Activated naive CD8-positive, alpha-beta T cell treated with anti-CD3 and anti-CD28 coated beads, Interleukin-2, amount 50 U/mL, for 24 hours (primary cell): ENCODE data around the gene USP10.
"Not testable (repeated sequence)": the region's sequence is repeated elsewhere in the genome, so short reads cannot be mapped to it uniquely, and the experiment has no call there.

Experiments used
- ATAC-seq: fragments of 150-1000 bp; cut with Tn5 transposase; one replicate; pipeline ENCODE4 v1.10.0; 2021
- DNase-seq: peaks from one replicate; pipeline ENCODE4 v3.0.0; 2021
- H3K27ac Mint-ChIP-seq: one replicate; pipeline ENCODE4 v1.8.0; 2021; ENCODE audit warnings: mild to moderate bottlenecking, mixed read lengths
- H3K27me3 Mint-ChIP-seq: one replicate; pipeline ENCODE4 v1.8.0; 2021; ENCODE audit warnings: mixed read lengths
- H3K36me3 Mint-ChIP-seq: one replicate; pipeline ENCODE4 v1.8.0; 2021; ENCODE audit warnings: low read depth, mixed read lengths
- H3K4me1 Mint-ChIP-seq: one replicate; pipeline ENCODE4 v1.8.0; 2021; ENCODE audit warnings: mixed read lengths
- H3K4me3 Mint-ChIP-seq: one replicate; pipeline ENCODE4 v1.8.0; 2021; ENCODE audit warnings: mild to moderate bottlenecking, moderate library complexity, mixed read lengths
- H3K9me3 Mint-ChIP-seq: one replicate; pipeline ENCODE4 v1.8.0; 2021; ENCODE audit warnings: mixed read lengths

USP10 gene

DNA sequence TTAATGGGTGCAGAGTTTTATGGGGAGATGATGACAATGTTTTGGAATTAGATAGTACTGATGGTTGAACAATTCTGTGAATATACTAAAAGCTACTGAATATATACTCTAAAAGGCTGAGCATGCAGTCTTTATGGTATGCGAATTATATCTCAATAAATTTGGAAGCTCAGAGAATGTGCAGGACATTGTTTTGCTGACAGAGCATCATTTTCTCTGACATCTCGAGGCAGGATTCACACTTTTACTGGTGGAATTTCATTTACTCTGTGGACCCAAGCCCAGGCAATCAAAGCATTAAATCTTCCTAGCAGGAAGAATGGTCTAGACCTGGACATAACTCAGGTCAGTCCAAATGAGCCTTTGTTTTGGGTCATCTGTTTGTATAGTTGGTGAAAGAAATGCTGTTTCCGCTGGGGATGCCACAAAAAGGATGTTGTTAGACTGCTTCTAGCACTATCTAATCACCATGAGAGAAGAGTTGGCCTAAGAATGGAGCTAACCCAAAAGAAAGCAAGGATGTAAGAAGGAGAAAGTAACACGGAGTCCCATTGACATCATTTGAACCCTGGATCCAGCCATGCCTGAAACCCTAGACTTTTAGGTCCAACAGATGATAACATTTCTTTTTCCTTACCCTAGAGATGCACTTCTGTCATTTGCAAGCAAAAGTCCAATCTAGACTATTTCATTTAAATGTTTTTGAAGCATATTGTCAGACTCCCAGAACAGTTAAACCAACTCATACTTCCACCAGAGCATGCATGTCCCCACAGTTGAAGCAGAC lies 18.8 kb upstream of the USP10 start:
- Mint-ChIP-seq H3K27me3 (peaks cover 8% of the 10 kb centered on the region), H3K36me3 (no peaks in the 10 kb centered on the region), H3K27ac (no peak overlapping the region), H3K4me3 (no peak overlapping the region), H3K4me1 (no peaks in the 10 kb centered on the region), H3K9me3 (no peaks in the 10 kb centered on the region)
- ATAC-seq = no peak
- DNase-seq = no peak

- no peak overlapping the region for H3K27ac Mint-ChIP-seq
- ATAC-seq = no peak
- H3K36me3 Mint-ChIP-seq = no peaks in the 10 kb centered on the region
- H3K27me3 Mint-ChIP-seq = peaks cover 12% of the 10 kb centered on the region
- H3K4me3 Mint-ChIP-seq = no peak overlapping the region
- H3K4me1 Mint-ChIP-seq = peaks cover 10% of the 10 kb centered on the region
- no peak for DNase-seq
- H3K9me3 Mint-ChIP-seq = peaks cover 5% of the 10 kb centered on the region
These were observed 15.9 kb upstream of the USP10 start for GRCh38 chr16:84683691-84684591.

DNA sequence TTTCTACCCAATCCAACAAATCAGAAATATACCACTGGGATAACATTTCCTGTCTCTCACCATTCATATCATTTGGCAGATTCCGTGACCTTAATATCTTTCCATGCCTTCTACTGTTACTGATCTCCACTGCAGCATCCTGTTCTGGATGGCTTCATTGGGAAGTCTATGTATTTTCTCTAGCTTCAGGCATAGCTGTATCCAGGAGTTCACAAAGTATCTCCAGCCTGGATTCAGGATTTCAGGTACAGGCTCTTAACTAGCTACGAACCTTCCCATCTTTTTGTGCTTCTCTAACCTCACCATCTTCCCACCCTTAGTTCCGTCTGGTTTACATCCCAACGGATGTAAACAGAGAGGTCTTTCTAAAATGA lies 15.2 kb upstream of the USP10 start:
- Mint-ChIP-seq H3K27ac (no peak overlapping the region), H3K9me3 (peaks cover 5% of the 10 kb centered on the region), H3K36me3 (no peaks in the 10 kb centered on the region), H3K27me3 (peaks cover 15% of the 10 kb centered on the region), H3K4me1 (peaks cover 10% of the 10 kb centered on the region), H3K4me3 (no peak overlapping the region)
- DNase-seq (no peak), ATAC-seq (no peak)

GRCh38 chr16:84685210-84685609 lies 14.6 kb upstream of the USP10 start:
- no peaks in the 10 kb centered on the region for H3K36me3 Mint-ChIP-seq

DNA sequence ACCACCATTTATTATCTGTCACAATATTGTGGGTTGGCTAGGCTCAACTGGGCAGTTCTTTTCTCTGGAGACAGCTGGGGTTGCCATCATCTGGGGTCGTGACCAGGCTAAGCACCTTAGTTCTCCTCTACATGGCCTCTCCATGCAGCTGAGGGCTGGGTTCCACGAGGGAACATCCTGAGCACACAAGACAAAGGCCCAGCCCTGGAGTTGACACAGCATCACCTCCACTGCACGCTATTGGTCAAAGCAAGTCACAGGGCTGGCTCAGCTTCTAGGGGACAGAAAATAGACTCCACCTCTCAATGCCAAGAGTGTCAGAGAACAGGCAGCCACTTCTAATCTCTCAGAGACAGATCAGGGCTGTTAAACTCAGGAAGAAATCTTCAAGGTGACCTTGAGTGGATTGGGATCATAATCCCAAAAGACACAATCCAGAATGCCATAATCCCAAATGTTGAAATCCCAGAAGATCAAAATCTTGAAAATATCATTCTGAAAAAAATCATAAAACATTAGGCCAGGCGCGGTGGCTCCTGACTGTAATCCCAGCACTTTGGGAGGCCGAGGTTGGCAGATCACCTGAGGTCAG lies 13.0 kb upstream of the USP10 start:
- peaks cover 10% of the 10 kb centered on the region for H3K4me1 Mint-ChIP-seq
- peaks cover 5% of the 10 kb centered on the region for H3K9me3 Mint-ChIP-seq
- no peaks in the 10 kb centered on the region for H3K36me3 Mint-ChIP-seq
- peaks cover 15% of the 10 kb centered on the region for H3K27me3 Mint-ChIP-seq
- DNase-seq (no peak), ATAC-seq (no peak)
- H3K27ac Mint-ChIP-seq = no peak overlapping the region
- no peak overlapping the region for H3K4me3 Mint-ChIP-seq

More at GRCh38 chr16:84685210-84685609, 14.6 kb upstream of the USP10 start:
- ATAC-seq (no peak), DNase-seq (no peak)
- H3K27me3 Mint-ChIP-seq = peaks cover 15% of the 10 kb centered on the region
- H3K4me1 Mint-ChIP-seq = peaks cover 10% of the 10 kb centered on the region
- no peak overlapping the region for H3K27ac Mint-ChIP-seq
- H3K4me3 Mint-ChIP-seq = no peak overlapping the region
- H3K9me3 Mint-ChIP-seq = peaks cover 5% of the 10 kb centered on the region

GRCh38 chr16:84687715-84688114 lies 12.1 kb upstream of the USP10 start:
- Mint-ChIP-seq H3K4me1 (peaks cover 13% of the 10 kb centered on the region), H3K27ac (no peak overlapping the region), H3K27me3 (peaks cover 15% of the 10 kb centered on the region), H3K4me3 (no peak overlapping the region), H3K36me3 (no peaks in the 10 kb centered on the region), H3K9me3 (peaks cover 5% of the 10 kb centered on the region)
- DNase-seq (no peak), ATAC-seq (peak; percentile 73)

- DNase-seq, ATAC-seq, H3K9me3 Mint-ChIP-seq, H3K4me3 Mint-ChIP-seq, H3K36me3 Mint-ChIP-seq, H3K27ac Mint-ChIP-seq: not testable (repeated sequence)
- peaks cover 15% of the 10 kb centered on the region for H3K27me3 Mint-ChIP-seq
- peaks cover 14% of the 10 kb centered on the region for H3K4me1 Mint-ChIP-seq
These were observed 11.6 kb upstream of the USP10 start for GRCh38 chr16:84688163-84688562.

DNA sequence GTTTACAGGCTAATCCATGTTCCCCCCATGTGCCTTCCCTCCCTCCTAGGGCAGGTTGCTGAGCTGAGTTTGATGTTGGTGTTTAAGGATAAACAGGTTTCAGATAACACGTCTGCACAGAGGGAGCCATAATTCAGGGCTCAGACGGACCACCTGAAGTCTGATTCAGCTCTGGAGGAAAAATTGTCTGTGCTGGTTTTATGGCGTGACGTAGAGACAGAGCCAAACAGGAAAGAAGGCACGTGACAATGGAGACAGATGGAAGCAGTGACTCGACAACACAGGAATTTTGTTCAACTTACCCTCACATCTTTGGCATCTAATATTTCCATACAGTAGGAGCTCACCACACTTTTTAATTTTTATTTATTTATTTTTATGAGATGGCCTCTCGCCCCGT lies 10.7 kb upstream of the USP10 start:
- Mint-ChIP-seq H3K4me1 (peaks cover 14% of the 10 kb centered on the region), H3K9me3 (peaks cover 5% of the 10 kb centered on the region), H3K27ac (no peak overlapping the region), H3K4me3 (no peak overlapping the region), H3K36me3 (no peaks in the 10 kb centered on the region), H3K27me3 (peaks cover 15% of the 10 kb centered on the region)
- DNase-seq = no peak
- no peak for ATAC-seq

GRCh38 chr16:84690088-84690819 lies 9.5 kb upstream of the USP10 start:
- H3K36me3 Mint-ChIP-seq = no peaks in the 10 kb centered on the region
- H3K4me1 Mint-ChIP-seq = peaks cover 14% of the 10 kb centered on the region
- DNase-seq = no peak
- H3K27ac Mint-ChIP-seq = no peak overlapping the region
- H3K27me3 Mint-ChIP-seq = peaks cover 7% of the 10 kb centered on the region
- no peak for ATAC-seq
- H3K4me3 Mint-ChIP-seq = no peak overlapping the region
- peaks cover 5% of the 10 kb centered on the region for H3K9me3 Mint-ChIP-seq

- Mint-ChIP-seq H3K27ac (no peak overlapping the region), H3K4me3 (no peak overlapping the region), H3K27me3 (peaks cover 7% of the 10 kb centered on the region), H3K36me3 (no peaks in the 10 kb centered on the region), H3K9me3 (peaks cover 5% of the 10 kb centered on the region), H3K4me1 (peaks cover 11% of the 10 kb centered on the region)
- no peak for ATAC-seq
- DNase-seq = no peak
These were observed 7.2 kb upstream of the USP10 start for GRCh38 chr16:84692451-84693214.

- H3K9me3 Mint-ChIP-seq, DNase-seq, H3K4me1 Mint-ChIP-seq, H3K27me3 Mint-ChIP-seq, H3K36me3 Mint-ChIP-seq, H3K27ac Mint-ChIP-seq, H3K4me3 Mint-ChIP-seq, ATAC-seq: not testable (repeated sequence)
These were observed 5.9 kb upstream of the USP10 start for GRCh38 chr16:84693869-84694268.

DNA sequence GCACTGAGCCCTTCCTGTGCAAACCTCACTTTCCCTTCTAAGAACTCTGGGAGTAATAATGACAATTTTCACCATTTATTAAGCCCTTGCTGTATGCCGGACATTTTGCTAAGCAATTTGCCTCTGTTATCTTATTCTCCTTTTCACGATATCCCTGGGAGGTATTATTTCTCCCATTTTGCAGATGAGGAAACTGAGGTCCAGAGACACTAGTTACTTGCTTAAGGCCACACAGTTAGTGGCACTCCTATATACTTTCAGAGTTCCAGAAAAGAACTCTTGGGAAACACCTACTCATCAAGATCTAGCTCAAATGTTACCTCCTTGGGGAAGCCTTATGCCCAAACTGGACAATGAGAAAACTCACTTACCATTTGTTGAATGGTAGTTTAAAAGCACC lies 4.8 kb upstream of the USP10 start:
- no peak for ATAC-seq
- DNase-seq = no peak
- Mint-ChIP-seq H3K4me1 (peaks cover 9% of the 10 kb centered on the region), H3K27me3 (no peaks in the 10 kb centered on the region), H3K9me3 (no peaks in the 10 kb centered on the region), H3K27ac (no peak overlapping the region), H3K36me3 (no peaks in the 10 kb centered on the region), H3K4me3 (no peak overlapping the region)

- Mint-ChIP-seq H3K4me1 (peaks cover 36% of the 10 kb centered on the region), H3K9me3 (no peaks in the 10 kb centered on the region), H3K27me3 (no peaks in the 10 kb centered on the region), H3K27ac (peak overlapping the region; percentile 67), H3K36me3 (peaks cover 7% of the 10 kb centered on the region), H3K4me3 (peak overlapping the region; percentile 97)
- ATAC-seq (peak; percentile 48), DNase-seq (no peak)
These were observed 571 bp upstream of the USP10 start for GRCh38 chr16:84699147-84699711.
